HG03025 (cell line): ENCODE measurements around the gene MICOS13.
"Not testable (repeated sequence)": the region's sequence is repeated elsewhere in the genome, so short reads cannot be mapped to it uniquely, and the experiment has no call there.

ENCODE experiments used
- ATAC-seq: cut with Tn5 transposase; IDR thresholded peaks from one replicate; pipeline ENCODE4 v1.9.1; 2021; ENCODE audit warnings: mild to moderate bottlenecking, moderate library complexity; ENCODE audit not compliant: unreplicated experiment, low FRiP score

The MICOS13 gene

DNA sequence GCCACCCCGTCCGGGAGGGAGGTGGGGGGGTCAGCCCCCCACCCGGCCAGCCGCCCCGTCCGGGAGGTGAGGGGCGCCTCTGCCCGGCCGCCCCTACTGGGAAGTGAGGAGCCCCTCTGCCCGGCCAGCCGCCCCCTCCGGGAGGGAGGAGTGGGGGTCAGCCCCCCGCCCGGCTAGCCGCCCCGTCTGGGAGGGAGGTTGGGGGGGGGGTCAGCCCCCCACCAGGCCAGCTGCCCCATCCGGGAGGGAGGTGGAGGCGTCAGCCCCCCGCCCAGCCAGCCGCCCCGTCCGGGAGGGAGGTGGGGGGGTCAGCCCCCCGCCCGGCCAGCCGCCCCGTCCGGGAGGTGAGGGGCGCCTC, 21.7 kb upstream of the MICOS13 start:
- not testable (repeated sequence) for ATAC-seq

DNA sequence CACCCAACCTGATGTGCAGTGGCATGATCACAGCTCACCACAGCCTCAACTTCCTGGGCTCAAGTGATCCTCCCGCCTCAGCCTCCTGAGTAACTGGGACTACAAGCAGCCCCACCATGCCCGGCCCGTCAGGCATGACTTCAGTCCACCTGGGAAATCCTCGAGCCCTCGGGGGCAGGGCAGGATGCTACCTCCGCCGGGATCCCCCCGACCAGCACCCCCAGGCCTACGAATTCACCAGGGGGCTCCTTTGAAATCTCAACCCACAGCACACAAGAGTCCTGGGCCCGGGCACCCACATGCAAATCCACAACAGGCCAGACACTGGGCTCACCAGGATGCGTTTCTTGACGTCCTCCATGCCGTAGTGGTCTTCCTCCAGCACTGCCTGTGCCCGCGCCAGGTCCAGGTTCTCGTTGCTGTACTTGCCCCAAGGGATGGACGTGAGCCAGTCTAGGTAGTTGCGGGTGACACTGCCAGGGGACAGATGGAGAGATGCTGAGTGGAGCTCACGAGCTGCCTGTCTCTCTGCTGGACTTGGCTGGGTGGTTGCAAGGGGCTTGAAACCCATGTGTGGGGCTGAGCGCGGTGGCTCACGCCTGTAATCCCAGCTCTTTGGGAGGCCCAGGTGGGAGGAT, 20.3 kb upstream of the MICOS13 start:
- ATAC-seq = no peak

DNA sequence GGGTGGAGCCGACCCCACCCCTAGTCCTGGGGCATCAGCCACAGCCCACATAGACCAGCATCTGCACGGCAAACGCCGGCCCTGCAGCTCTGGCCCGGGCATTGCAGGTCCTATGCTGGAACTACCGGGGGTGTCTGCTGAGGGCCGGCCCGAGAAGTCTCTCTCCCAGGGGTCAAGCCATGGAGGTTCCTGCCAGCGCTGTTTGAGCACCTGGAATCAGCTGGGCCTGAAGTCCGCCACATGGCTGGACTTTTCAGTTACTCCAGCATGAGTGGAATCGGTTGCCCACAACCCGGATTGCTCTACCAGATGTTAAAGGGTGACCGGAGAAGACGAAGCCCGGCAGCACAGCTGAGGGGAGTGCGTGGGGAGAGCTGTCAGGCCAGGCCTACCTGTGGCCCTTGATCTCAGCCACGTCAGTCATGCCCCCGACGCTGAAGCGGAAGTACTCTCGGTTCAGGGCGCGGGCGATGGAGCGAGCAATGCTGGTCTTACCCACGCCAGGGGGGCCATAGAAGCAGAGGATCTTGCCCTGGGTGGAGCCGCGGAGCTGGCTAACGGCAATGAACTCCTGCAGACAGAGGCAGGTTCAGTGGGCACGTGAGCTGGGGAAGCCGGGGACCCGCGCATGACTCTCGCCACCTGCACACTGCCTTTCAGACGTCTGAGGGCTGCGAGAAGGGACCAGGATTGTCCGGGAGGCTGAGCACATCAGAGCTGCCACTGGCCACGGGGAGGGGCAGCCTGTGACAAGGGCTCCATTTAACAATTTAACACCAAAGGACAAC, 18.5 kb upstream of the MICOS13 start:
- ATAC-seq = no peak

DNA sequence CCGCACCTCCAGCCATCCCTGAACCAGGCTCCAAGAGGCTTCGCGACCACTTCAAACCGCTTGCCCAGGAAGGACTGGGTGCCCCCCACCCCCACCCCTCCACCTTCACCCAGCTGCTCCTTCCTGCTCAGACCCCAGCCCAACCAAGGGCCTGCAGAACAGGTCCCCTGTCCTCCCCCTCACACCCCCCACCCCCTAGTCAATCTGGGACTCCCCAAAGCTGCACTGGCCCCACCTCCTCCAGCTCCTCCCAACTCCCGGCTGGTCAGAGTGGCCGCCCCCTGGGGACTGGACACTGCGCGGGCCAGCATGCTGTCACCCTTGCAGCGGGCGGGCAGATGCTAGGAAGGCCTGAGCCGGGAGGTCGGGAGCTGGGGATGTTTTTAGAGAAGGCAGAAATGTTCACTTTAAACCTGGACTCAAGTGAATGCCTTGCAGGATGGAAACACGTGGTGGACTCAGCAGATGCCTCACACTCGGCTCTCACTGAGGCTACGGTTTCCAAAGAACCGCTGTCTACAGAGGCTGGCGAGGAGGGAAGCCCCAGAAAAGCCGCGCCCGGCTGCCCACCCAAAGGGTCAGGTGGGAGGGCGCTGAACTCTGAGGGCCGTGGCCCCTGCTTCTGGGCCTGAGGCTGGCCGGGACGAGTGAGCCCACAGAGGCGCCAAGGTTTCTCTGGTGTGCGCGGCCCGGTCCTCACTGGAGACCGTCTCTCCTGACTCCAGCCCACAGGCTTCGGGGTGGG, 17.7 kb upstream of the MICOS13 start:
- ATAC-seq = no peak

DNA sequence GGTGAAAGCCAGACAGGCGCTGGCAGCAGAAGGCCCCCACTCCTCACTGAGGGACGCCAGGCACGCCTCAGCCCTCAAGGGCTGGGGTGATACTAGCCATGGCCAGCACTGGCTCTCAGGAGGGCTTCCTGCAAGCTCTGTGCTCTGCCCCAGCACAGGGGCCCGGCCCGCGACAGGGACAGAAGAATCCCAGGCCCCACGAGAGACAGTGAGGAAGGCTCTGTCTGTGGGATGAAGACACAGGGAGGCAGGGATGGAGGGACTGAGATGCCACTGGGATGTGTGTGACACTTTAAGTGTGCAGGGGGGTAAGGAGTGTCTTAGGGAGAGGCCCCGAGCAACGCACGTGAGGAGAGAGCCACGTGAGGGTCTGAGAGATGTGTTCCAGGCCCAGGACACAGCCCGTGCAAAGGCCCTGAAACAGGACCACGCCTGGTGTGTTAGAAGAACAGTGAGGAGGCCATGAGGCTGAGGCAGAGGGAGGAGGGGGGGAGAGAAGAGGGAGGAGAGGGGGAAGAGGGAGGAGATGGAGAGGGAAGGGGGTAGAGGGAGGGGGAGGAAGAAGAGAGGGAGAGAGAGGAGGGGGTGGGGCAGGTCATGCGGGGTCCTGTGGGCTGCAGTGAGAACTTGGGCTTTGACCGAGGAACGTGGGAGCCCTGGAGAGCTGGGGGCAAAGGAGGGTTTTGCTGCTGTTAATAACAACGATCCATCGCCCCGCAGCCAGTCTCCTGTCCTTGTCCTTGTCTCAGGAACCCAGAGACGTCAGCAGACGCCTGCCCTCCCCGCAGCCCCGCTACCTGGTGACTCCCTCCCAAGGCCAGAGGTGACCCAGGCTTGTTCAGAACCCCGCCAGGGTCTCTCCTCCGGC, 16.9 kb upstream of the MICOS13 start:
- ATAC-seq = no peak

DNA sequence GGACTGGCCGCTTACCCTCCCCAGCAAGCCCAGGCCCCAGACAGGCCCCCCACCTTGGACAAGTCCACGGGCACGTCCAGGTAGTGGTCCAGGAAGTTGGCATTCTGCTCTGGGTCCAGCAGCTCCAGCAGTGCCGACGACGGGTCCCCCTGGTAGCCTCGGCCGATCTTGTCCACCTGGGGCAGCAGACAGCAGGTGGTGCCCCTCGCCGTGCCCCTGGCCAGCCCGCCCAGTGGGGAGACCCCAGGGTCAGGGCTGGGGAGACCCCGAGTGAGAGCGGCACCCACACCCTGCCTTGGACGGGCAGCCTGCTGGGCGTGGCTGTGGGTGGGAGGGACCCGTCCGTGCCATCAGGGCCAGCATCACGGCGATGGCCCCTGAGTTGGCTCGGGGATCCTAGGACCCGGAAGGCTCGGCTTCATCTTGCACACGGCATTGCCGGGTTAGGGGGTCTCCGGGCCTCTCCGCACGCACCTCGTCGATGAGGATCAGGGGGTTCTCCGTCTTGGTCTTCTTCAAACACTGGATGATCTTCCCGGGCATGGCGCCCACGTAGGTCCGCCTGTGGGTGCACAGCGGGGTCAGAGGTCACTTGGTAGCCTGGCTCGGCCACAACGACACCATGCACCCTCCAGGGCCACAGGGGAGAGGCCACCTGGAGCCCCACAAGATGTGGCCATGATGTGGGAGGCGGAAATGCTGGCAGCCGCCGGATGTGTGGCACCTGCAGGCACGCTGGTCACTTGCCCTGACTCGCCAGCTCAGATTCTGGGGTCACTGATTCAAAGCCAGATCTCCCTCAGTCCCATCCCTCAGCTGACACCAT, 16.1 kb upstream of the MICOS13 start:
- ATAC-seq = no peak

DNA sequence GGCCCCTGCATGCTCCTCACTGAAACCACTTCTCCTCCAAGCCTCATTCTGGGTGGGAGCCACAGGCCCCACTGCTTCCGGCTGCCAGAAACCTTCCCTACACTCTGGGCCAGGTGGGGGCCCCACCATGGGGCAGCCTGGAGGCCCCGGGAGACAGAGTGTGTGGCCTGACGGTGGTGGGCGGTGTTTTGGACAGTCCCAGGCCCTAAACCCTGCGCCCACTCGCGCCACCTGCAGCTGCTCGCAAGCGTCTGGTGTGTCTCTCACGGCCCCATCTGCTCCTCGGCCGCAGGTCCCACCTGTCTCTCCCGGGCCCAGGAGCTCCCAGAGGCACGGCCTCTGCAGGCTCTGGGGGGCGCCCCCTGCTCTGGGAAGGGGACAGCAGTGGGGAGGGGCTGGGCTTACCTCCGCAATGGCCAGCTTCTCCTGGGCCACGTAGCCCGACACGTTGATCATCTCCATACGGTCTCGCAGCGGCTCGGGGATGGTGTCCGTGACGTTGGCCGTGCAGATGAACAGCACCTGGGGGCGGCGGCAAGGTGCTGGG, 15.4 kb upstream of the MICOS13 start:
- no peak for ATAC-seq

DNA sequence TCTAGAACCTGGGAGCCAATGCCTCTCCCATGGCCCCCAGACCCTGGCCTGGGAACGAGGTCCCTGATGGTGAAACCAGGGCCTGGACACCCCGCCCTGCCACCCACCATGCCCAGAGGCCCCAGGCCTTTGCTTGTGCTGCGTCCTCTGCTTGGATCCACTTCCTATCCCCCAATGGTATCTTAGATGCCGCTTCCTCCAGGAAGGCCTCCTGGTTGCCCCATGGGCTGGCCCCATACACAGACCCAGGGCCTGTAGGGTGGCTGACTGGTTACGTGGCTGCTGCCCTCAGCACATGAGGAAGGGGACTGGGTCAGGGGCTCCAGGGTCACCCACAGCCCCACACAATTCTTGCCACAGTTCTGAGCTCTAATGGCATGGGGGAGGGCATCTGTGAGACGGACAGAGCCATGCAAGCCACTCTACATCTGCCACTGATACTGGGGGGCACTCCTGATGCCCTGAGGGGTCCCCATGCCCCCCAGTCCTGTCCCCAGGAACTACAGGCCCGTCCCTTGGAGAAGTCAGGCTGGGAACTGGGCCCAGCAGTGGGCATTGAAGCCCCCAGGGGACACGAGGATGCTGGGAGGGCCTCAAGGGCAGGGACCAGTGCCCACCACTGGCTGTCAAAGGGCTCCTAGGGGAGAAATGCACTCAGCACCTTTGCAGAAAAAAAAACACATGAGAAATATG, 14.8 kb upstream of the MICOS13 start:
- no peak for ATAC-seq

DNA sequence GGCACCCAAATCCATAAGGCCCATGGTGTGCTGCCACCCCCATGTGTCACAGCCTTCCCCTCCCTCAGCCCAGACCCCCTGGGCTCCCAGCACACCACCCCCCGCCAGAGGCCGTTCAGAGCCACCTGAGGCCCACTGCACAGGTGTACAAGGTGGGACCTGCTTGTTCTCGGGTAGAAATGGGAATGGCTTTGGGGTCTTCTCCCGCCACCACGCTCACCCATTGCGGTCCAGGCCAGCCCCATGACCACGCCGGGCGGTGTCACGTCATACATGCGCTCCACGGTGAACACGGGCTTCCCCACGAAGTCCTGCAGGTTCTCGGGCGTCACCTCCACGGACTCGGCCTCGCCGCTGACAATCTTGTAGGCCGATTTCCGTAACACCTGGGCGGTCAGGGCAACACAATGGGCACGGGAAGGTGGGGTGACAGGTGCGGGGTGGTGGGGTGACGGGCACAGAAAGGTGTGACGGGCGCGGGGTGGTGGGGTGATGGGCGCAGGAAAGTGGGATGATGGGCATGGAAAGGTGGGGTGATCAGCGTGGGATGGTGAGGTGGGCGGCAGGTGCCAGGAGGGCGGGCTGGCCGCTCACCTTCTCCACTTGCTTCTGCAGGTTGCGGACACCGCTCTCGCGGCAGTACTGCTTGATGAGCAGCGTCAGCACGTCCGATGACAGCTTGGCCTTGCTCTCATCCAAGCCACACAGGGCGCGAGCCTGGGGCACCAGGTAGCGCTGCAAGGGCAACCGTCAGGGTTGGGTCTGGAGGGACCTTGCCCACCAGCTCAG, 14.0 kb upstream of the MICOS13 start:
- no peak for ATAC-seq

DNA sequence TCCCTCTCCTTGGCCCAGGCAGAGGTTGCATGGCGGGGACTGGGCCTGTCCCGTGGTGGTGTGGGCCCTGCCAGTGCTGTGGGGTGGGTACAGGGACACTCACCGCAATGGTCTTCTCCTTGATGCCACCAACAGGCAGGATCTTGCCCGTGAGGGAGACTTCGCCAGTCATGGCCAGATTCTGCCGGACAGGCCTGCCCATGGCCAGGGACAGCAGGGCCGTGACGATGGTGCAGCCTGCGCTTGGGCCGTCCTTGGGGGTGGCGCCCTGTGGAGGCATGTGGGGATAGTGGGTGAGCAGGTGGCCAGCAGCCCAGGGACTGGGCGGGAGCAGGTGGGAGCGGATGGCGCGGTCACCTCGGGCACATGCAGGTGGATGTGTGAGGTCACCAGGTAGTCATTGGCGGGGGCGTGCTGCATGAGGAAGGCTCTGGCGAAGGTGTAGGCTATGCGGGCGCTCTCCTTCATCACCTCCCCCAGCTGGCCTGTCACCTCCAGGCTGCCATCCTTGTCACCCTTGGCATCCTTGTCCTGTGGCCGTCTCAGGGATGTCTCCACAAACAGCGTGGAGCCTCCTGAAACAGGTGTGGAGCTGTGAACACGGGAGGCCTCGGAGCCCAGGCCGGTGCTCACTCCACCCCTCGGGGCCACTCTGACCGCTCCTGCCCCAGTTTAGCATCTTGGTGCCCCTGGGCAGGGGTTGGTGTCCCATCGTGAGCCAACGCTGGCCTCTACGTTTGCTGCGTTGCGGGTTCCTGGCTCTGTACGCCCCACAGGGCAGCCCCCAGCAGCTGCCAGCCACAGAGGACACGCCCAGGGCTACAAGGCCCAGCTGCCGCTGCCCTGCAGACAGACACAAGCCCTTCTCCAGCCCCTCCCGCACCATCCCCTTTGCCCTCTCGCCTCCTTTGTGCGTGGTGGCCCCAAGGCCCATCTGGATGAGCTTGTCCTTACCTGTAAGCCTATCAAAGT, 13.2 kb upstream of the MICOS13 start:
- ATAC-seq = no peak

DNA sequence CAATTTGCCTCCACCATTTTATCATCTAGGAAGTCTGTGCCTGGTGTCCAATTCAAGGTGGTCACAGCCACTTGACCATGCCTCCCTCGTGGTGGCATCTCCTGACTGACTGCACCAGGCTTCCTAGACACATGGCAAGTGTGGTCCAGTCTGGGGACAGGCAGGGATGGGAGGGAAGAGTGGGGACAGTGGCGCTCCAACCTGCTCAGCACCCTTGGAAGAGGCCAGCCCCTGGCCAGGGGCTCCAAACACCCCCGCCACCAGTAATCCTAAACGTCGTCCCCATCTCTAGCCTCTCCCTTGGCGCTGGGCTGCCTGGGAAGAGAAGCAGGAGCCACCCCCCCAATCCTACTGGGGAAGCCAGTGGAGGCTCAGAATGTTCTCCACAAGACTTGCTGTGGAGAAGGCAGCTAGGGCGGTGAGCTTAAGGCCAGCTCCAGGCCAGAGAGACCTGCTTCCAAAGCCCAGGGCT, 12.4 kb upstream of the MICOS13 start:
- no peak for ATAC-seq

DNA sequence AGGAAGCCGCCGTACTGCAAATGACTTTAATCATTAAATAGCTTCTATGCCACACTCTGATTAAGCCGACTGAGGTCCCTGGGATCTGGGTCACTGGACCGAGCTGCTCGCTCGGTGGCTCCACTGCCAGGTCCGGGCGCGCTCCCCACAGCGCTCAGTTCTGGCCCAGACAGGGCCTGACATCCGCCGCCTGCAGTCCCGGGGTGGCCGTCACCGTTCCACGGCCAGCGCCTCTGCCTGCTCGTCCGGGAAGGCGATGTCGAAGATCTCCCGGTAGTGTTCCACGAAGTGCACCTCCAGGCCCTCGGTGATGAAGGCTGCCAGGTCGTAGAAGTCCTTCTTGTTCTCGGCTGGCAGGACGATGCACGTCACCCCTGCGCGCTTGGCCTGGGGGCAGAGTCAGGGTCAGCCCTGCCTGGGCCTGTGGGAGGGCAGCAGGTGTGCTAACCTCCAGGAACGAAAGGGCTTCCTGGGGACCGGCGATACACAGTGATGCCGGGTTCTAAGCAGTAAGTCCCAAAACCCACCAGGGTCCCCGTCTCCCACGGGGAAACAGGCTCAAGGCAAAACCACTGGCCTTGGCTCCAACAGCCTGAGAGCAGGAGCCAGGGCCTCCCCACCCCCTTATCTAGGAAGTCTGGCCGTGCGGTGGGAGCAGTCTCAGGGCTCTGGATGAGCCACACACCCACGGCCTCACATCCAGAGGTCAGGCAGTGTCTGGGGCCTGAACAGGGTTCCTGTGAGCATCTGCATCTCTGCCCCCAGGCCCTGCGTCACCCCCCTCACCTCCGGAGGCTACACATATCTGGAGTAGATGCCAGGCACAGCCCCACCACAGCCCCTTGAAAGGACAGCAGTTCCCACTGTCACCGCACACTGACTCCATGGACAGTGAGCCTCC, 11.8 kb upstream of the MICOS13 start:
- ATAC-seq = no peak

DNA sequence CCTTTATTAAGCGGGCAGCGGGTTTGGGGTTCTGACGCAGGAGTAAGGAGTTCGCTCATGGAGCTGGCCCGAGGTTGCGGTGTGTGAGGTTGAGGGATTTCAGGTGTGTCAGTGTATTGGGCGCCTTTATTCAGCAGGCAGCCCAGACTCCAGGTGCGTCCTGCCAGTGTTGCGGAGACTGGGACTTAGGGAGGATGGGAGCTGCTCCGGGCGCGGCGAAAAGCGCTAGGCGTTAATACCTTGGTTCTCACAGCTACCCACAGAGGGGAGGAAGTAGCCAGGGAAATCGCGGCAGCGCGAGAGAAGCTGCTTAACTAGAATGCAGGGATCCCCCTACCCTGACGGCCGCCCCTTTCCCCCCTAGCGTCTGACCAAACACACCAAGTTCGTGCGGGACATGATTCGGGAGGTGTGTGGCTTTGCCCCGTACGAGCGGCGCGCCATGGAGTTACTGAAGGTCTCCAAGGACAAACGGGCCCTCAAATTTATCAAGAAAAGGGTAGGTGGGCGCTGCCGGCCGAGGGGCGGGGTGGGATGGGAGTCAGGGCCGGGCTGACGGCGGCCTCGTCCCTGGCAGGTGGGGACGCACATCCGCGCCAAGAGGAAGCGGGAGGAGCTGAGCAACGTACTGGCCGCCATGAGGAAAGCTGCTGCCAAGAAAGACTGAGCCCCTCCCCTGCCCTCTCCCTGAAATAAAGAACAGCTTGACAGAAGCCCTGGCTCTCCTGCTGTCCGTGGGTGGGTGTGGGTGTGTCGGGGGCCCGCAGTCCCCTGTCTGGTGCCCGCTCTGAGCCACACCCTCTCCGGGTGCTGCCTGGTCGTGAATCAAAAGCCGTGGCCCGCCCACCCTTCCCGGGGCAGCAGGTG, 10.9 kb upstream of the MICOS13 start:
- no peak for ATAC-seq

DNA sequence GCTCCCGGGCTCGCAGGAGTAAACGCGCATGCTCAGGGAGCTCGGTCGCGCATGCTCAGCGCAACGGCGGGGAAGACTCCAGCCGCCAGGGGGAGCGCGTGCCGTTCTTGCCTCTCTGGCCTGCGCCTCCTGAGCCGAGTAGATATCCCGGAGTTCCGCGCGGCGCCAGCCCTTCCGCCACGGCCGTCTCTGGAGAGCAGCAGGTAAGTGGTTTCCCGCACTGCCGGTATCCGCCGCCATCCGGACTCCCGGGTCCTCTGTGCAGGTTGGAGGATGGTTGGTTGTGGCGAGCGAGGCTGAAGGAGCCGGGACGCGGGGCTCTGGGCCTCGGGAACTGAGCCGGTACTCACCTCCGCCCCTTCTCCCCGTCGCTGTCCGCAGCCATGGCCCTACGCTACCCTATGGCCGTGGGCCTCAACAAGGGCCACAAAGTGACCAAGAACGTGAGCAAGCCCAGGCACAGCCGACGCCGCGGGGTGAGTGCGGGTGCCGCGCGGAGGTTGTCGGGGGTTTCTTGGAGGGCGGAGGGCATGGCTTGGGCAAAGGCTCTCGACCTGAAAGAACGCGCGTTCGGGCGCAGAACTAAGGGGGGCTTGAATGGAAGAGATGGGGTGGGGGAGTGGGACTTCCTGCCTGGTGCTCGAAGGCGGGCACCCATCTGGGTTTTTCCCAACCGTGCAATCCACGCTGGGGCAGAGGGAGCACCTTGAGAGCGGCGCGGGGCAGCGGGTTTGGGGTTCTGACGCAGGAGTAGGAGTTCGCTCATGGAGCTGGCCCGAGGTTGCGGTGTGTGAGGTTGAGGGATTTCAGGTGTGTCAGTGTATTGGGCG, 10.0 kb upstream of the MICOS13 start, which contains the start of gene RPL36:
TSS of gene RPL36 (plus strand) at position 171 of the 830 bp plus-strand sequence. CDS start at position 384, 213 bp downstream.
- no peak for ATAC-seq
